HG02938 (cell line): ENCODE measurements around the gene KRT8.
A peak's percentile ranks its signal among the peaks of the same experiment; 100 is the strongest.
"Not testable (repeated sequence)": the region's sequence is repeated elsewhere in the genome, so short reads cannot be mapped to it uniquely, and the experiment has no call there.

ENCODE experiments used
- ATAC-seq: cut with Tn5 transposase; IDR thresholded peaks from one replicate; pipeline ENCODE4 v1.9.1; 2021; ENCODE audit warnings: mild to moderate bottlenecking, moderate library complexity; ENCODE audit not compliant: unreplicated experiment

The KRT8 gene

GRCh38 chr12:52876372-52876771 lies 28.5 kb downstream of the KRT8 start:
- ATAC-seq: no peak

GRCh38 chr12:52874573-52875435 lies 30.1 kb downstream of the KRT8 start:
- ATAC-seq: no peak

DNA sequence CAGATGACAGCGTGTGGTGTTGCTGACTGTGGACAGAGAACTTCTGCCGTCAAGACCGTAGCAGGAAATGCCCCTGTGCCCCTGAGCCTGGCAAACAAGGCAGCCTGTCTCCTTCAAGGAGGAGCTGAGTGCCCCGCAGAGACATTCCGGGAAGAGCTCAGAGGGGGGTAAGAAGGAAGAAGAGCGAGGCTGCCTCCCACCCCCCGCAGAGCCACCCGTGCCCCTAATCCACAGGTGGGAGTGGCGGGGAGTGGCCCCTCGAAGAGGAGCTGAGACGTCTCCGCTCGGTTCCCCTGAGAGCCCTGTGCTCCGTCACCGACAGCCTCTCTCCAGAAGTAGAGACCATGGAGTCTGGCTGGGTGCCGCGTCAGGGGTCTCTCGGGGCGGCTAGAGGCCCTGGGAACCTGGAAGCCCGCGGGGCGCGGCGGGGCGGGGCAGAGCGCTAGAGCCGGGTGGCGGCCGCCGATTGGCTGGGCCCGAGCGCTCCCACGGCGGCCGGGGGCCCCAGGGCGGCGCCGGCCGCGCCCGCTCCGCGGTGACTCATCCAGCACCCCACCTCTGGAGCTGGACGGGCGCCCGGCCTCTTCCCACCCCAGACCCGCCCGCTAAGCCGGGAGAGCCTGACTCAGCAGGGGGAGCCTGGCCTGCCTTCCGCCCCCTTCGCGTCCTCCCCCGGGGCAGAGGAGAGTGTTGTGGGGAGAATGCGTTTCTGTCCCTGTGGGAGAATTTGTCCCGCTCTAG lies 30.9 kb downstream of the KRT8 start:
- no peak for ATAC-seq

DNA sequence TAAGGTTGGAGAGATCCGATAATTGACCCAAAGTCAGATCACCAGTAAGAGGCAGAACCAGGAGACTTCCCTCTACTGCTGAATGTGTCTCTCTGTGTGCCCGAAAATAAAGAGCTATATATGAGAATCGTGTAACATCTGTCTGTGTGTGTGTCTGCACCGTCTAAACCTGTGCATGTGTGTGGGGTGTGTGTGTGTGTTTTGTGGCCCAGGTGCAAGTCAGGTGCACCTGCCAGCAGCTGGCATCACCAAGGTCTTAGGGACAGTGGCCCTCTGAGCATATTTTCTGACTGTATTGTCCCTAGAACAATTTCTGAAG lies 31.4 kb downstream of the KRT8 start:
- ATAC-seq: no peak

GRCh38 chr12:52872644-52873389 lies 32.1 kb downstream of the KRT8 start:
- ATAC-seq: no peak

DNA sequence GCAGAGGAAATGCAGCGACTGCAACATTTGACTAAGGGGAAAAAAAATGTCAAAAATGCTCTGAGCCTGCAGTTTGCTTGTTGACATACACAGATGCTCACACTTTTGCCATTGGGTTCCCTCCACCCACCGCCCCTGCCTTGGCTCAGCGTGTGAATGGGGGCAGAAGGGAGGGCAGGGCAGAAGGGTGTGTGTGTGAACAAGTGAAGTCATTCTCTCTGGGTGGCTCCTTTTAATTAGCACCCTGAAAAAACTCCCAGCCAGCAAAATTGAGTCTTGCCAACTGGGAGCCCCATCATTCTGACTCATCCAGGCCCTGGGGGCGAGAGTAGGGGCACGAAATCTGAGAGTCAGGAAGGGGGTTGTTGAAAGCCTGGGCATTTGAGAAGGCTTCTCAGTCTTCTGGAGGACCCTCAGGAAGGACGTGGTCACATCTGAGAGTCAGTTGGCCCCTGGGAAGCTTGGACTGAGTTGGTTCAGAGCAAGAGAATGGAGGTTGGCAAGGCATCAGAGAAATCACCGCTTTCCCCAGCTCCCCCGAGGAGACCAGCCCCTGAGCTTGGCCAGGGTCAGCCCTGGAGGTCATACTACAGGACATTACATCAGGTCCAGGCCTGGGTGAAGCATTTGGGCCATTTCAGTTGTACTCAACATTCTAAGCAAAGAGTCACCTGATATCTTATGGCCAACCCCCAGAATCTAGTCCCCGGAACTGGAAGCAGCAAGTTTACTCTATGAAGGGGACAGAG lies 33.4 kb downstream of the KRT8 start:
- ATAC-seq: no peak

DNA sequence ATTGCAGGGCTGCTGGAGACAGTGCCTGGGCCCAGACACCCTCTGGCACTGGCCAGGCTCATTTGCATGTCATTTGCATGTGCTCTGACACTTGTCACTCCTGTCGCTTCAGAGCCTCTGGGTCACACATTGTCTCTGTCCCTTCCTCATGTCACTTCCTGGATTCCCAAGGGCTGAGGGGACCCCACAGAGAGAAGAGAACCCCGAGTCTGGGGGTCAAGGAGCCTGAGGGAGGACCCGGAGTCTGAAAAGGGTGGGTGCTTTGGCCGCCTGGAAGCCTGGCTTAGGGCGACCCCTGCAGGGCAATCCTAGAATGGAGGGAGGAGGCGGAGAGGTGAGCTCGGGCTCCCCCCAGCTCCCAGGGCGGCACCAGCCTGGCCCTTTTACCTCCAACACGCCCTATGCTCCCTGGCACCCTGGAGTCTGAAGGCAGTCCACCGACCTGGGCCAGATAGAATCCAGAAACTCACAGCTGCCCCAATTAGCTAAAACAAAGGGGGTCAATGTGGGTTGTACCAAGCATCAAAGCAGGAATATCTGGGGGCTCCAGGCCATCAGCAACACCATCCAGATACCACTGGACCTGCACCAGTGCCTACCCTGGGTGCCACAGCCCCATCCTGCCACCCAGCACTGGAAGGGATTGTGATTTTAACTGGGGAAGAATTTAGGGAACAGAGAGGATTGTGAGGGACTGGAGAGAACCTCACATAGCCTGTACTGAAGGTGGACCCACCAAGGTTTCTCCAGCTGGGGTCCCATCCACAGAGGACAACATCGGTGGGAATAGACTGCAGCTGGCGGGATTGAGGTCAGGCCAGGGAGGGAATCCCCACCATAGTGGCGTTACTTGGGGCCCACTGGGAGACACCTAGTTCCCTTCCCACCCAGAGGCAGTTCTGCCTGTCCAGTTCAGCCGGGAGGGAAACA lies 34.2 kb downstream of the KRT8 start:
- peak; percentile 56 for ATAC-seq

DNA sequence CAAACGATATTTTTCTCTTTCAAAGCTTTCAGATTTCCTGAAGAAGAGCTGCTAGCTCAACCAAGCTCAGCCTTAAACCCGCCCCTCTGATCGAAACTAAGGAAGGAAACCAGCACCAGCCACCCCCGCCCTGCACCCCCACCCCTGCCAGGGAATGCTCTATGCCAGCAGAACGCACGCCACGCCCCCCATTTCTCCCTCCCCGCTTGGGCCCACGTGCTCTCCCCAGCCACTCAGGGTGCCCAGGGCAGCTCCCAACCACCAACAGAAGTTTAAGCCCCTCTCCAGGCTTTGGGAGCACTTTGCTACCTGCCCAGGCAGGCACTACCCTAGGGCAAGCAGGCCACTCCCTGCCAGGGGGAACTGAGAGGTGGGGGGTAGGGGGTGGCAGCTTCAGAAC lies 37.2 kb downstream of the KRT8 start:
- no peak for ATAC-seq

- ATAC-seq: no peak
Observed at GRCh38 chr12:52867152-52867551, 37.7 kb downstream of the KRT8 start.

- ATAC-seq: no peak
Observed at GRCh38 chr12:52865090-52865944, 39.6 kb downstream of the KRT8 start.

DNA sequence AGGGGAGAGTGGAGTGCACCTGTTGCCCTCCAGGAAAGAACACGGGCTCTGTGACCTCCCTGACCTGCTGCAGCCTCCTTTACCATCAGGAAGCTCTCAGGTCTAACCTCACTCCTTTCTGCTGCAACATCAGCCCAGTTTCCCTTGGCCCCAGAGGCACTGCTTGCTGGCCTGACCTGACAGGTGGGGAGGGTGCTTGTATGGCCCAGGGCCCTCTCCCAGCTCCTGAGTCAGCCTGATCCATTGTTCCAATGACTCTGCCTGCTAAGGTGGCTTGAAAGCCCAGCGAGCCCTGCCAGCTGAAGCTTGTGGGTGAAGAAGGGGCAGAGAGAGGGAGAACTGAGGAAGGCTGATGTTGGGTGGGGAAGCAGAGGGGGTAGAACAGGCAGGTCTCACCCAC lies 42.9 kb downstream of the KRT8 start:
- ATAC-seq: no peak

- ATAC-seq: no peak
Observed at GRCh38 chr12:52861511-52861910, 43.4 kb downstream of the KRT8 start.

GRCh38 chr12:52860102-52860823 lies 44.6 kb downstream of the KRT8 start:
- no peak for ATAC-seq

DNA sequence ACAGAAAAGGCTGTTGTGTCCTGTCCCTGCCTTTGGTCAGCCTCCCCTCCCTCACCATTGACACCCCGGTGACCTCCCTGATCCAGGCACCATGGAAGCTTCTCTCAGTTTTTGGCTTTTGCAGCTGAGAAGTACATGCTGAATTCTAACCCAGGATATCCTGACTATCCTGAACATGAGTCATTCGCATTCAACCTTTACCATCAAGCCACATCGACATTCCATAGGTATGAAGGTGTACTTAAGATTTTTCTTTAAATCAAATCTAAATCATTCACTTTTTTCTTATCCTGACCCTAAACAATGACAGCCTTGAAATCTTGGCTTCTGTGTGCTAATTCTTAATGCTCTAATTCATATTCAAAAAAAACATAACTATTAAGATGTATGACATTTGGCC lies 47.4 kb downstream of the KRT8 start:
- ATAC-seq: no peak

GRCh38 chr12:52856787-52857186 lies 48.1 kb downstream of the KRT8 start:
- no peak for ATAC-seq

DNA sequence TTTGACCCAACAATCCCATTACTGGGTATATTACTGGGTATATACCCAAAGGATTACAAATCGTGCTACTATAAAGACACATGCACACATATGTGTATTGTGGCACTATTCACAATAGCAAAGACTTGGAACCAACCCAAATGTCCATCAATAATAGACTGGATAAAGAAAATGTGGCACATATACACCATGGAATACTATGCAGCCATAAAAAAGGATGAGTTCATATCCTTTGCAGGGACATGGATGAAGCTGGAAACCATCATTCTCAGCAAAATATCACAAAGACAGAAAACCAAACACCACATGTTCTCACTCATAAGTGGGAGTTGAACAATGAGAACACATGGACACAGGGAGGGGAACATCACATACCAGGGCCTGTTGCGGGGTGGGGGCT lies 48.8 kb downstream of the KRT8 start:
- not testable (repeated sequence) for ATAC-seq

- no peak for ATAC-seq
Observed at GRCh38 chr12:52851787-52852186, 53.1 kb downstream of the KRT8 start.

DNA sequence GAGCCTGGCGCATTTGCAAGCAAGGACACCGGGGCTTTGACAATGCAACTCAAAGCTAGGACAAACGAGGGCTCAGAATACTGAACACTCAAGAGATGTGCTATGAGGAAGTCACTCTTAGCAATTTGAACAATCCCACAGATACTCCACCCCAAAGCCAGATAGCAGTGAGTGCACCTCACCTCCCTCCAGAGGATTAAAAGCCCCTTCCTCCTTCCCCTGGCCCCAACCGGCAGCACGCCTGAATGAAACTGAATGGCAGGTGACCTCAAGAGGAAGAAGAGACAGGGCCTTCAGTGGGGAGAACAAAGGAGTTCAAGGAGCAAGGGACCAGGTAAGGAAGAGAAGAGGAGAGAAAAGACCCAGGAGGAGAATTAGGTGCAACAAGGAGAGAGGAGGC lies 54.2 kb downstream of the KRT8 start:
- ATAC-seq: no peak
